HepG2 (cell line): ENCODE results near the gene LSM14B. TPM values are rescaled to one million over a fixed set of nuclear protein-coding genes. Genes with fewer than 3 reads are reported as not detected.

Experiments
- ATAC-seq: fragments of 200-7000 bp; cut with Tn5 transposase; 3 replicates; pipeline ENCODE4 v1.9.1; 2020; ENCODE audit warnings: mild to moderate bottlenecking, moderate library complexity
- BruUV-seq: library from RNA; stranded (reverse); fragments of 400-500 nt; replicated peaks from 2 replicates; lab custom pipeline; 2021; lab: Mats Ljungman, UMichigan
- CTCF ChIA-PET: fragments of 300-600 bp; formaldehyde crosslinking; extraction: SDS; loops from one replicate; lab custom pipeline; 2021; ENCODE audit warnings: low total read pairs, inconsistent platforms, low intra/inter-chr PET ratio; lab: Yijun Ruan, JAX
- POLR2A ChIA-PET: fragments of 350-600 bp; sonication (Branson Sonifier 250); formaldehyde crosslinking; loops from one replicate; lab custom pipeline; 2020; ENCODE audit warnings: antibody characterized with exemption, inconsistent platforms; lab: Yijun Ruan, JAX
- DNase-seq: peaks from one replicate; pipeline ENCODE4 v3.0.0-alpha.2; 2015; ENCODE audit warnings: low spot score
- FAIRE-seq: peaks from 3 replicates; lab custom pipeline; 2011; peaks lifted over from hg19 to GRCh38; lab: Jason Lieb, UNC
- H2AFZ ChIP-seq: one replicate; pipeline ENCODE4 v1.6.1; 2011; ENCODE audit warnings: low read length, inconsistent platforms
- H3K27ac ChIP-seq: fragments of 300-600 bp; 3 replicates; pipeline ENCODE4 v1.8.0; 2011; ENCODE audit warnings: mixed run types, mild to moderate bottlenecking, mixed read lengths, low read length, inconsistent platforms; ENCODE audit not compliant: insufficient read depth; ENCODE audit errors: extremely low read length
- H3K27me3 ChIP-seq, 2 experiments: fragments of 200-600 bp in 1 of 2; 2 replicates in 1 of 2; 3 replicates in 1 of 2; pipeline versions ENCODE4 v1.6.0 to v1.8.0; 2011; ENCODE audit warnings: low read length in 2 of 2, mild to moderate bottlenecking in 2 of 2, moderate library complexity in 2 of 2, inconsistent platforms in 1 of 2; ENCODE audit not compliant: insufficient read depth in 2 of 2, control insufficient read depth in 1 of 2
- H3K36me3 ChIP-seq, 2 experiments: fragments of 200-600 bp in 1 of 2; replicated peaks in 1 of 2; 2 replicates in 1 of 2; 3 replicates in 1 of 2; pipeline versions ENCODE4 v1.5.1 to v1.8.0; 2011; ENCODE audit warnings: low read length in 2 of 2, inconsistent platforms in 1 of 2; ENCODE audit not compliant: insufficient read depth in 2 of 2, control insufficient read depth in 1 of 2
- H3K4me1 ChIP-seq: 2 replicates; pipeline ENCODE4 v1.5.1; 2012; ENCODE audit warnings: low read length, inconsistent platforms; ENCODE audit not compliant: insufficient read depth
- H3K4me2 ChIP-seq: 2 replicates; pipeline ENCODE4 v1.6.0; 2011; ENCODE audit warnings: low read depth, low read length, inconsistent platforms
- H3K4me3 ChIP-seq, 3 experiments: fragments of 200-600 bp in 1 of 3; sonication (generic), shearing (Covaris generic) in 1 of 3; replicated peaks in 1 of 3; 2 replicates each; pipeline ENCODE4 v1.5.1; 2011 to 2016; ENCODE audit warnings: low read length in 3 of 3, inconsistent platforms in 2 of 3, low read depth in 2 of 3, mild to moderate bottlenecking in 2 of 3, control low read depth in 1 of 3, mixed read lengths in 1 of 3; ENCODE audit not compliant: insufficient read depth in 1 of 3
- H3K79me2 ChIP-seq: one replicate; pipeline ENCODE4 v1.6.1; 2011; ENCODE audit warnings: low read length, inconsistent platforms; ENCODE audit not compliant: insufficient read depth
- H3K9ac ChIP-seq: 2 replicates; pipeline ENCODE4 v1.6.0; 2011; ENCODE audit warnings: mild to moderate bottlenecking, low read depth, low read length, inconsistent platforms; ENCODE audit not compliant: insufficient read depth
- H3K9me3 ChIP-seq: 2 replicates; pipeline ENCODE4 v1.5.1; 2012; ENCODE audit warnings: mild to moderate bottlenecking, low read length
- H4K20me1 ChIP-seq: 2 replicates; pipeline ENCODE4 v1.6.0; 2011; ENCODE audit warnings: inconsistent platforms, mild to moderate bottlenecking, low read length, moderate library complexity; ENCODE audit not compliant: insufficient read depth
- AGO2 ChIP-seq: fragments of 200-400 bp; formaldehyde crosslinking; optimal IDR thresholded peaks from 2 replicates; pipeline ENCODE3; 2017; ENCODE audit warnings: mild to moderate bottlenecking, low read depth, low read length, moderate library complexity
- CTCF ChIP-seq: sonication (generic); formaldehyde crosslinking; IDR thresholded peaks from 2 replicates; pipeline ENCODE4 v1.5.0; 2020; ENCODE audit warnings: mild to moderate bottlenecking, missing genetic modification reagents, moderate library complexity
- GABPB1 ChIP-seq: IDR thresholded peaks from 2 replicates; pipeline ENCODE4 v1.6.1; 2016; ENCODE audit warnings: mild to moderate bottlenecking, missing genetic modification reagents, moderate library complexity, missing compliant biosample characterization
- MTA1 ChIP-seq: sonication (generic); formaldehyde crosslinking; IDR thresholded peaks from 2 replicates; pipeline ENCODE4 v1.4.0; 2020; ENCODE audit warnings: missing genetic modification reagents, mild to moderate bottlenecking, borderline replicate concordance
- SNAPC5 ChIP-seq: sonication (generic); formaldehyde crosslinking; IDR thresholded peaks from 2 replicates; pipeline ENCODE4 v1.8.1; 2023; ENCODE audit warnings: mild to moderate bottlenecking, missing genetic modification reagents, borderline replicate concordance
- ZBTB38 ChIP-seq: sonication (generic); formaldehyde crosslinking; IDR thresholded peaks from 2 replicates; pipeline ENCODE4 v1.5.1; 2020; ENCODE audit warnings: mild to moderate bottlenecking, missing genetic modification reagents
- ZBTB4 ChIP-seq: sonication (generic); formaldehyde crosslinking; IDR thresholded peaks from 2 replicates; pipeline ENCODE4 v1.4.0; 2020; ENCODE audit warnings: missing genetic modification reagents, mild to moderate bottlenecking, borderline replicate concordance
- ZNF329 ChIP-seq: sonication (generic); formaldehyde crosslinking; IDR thresholded peaks from 2 replicates; pipeline ENCODE4 v1.9.0; 2021; ENCODE audit warnings: low read depth, mild to moderate bottlenecking, missing genetic modification reagents
- ZNF501 ChIP-seq: sonication (generic); formaldehyde crosslinking; IDR thresholded peaks from 2 replicates; pipeline ENCODE4 v1.5.1; 2020; ENCODE audit warnings: mild to moderate bottlenecking, moderate library complexity, missing genetic modification reagents
- ZNF512B ChIP-seq: sonication (generic); formaldehyde crosslinking; IDR thresholded peaks from 2 replicates; pipeline ENCODE4 v1.5.1; 2020; ENCODE audit warnings: missing genetic modification reagents, mild to moderate bottlenecking, borderline replicate concordance
- WGBS: methylation state at CpG from one replicate; pipeline ENCODE4 v1.1.6; 2017; ENCODE audit warnings: low lambda C conversion rate; 5-methylcytosine and 5-hydroxymethylcytosine counted together
- in situ Hi-C: cut with HindIII; loops from 2 replicates; pipeline ENCODE4 v1.10.0; 2017; ENCODE audit warnings: low pct_unique_long_range_greater_than_20kb; ENCODE audit not compliant: extremely low pct_ligation_motif_present
- intact Hi-C: fragments of 100-400 bp; cut with micrococcal nuclease; formaldehyde crosslinking; loops from one replicate; pipeline ENCODE4 v1.10.0; 2022; ENCODE audit not compliant: unreplicated experiment
- polyA plus RNA-seq, 8 experiments: library from polyadenylated mRNA; depleted of rRNA in 3 of 8; stranded (reverse) in 7 of 8; unstranded in 1 of 8; fragments of >200 nt; fragmentation: Illumina TruSeq in 4 of 8; extraction: Trizol in 4 of 8; gene quantifications; 2 replicates each; pipeline versions ENCODE4 v1.2.1 to v1.2.3, GENCODE V29; 2011 to 2016; ENCODE audit warnings: low read depth in 4 of 8, missing spikeins in 1 of 8, mixed read lengths in 1 of 8; ENCODE audit not compliant: insufficient read depth in 1 of 8
- total RNA-seq, 5 experiments: library from RNA; depleted of rRNA; stranded (reverse); fragments of >200 nt; fragmentation: Illumina TruSeq; extraction: Trizol; gene quantifications; 2 replicates each; pipeline ENCODE4 v1.2.3, GENCODE V29; 2016; ENCODE audit warnings: low read depth in 1 of 5

Gene LSM14B
- total and polyA plus RNA-seq, 2 of the 13 experiments (the other 11 are each of a cell fraction or from before 2014, with no cell fraction given) = 43.3 to 79.2 TPM

GRCh38 chr20:62123450-62124118 lies 1.3 kb downstream of the LSM14B start (continued):
- no peak for TF ChIP-seq ZNF512B (CRISPR knock-in tag)
- TF ChIP-seq CTCF (CRISPR knock-in tag) = no peak; the same call in 1 of the 2 replicates
- 0 out of 2 replicates have a peak, but pooled peaks have one; percentile 21 for TF ChIP-seq ZNF329 (CRISPR knock-in tag)

GRCh38 chr20:62126141-62126540 lies 3.9 kb downstream of the LSM14B start:
- H2AFZ ChIP-seq = no peak overlapping the region
- WGBS = 98% methylated on average over 20 of the region's 20 CpGs
- no peak overlapping the region for H3K4me3 ChIP-seq
- in situ Hi-C loops = no loop called here
- H3K9ac ChIP-seq = no peak overlapping the region
- ChIA-PET CTCF (no interaction called here), POLR2A (interaction anchor here (2.8 to 10.4 kb wide), 2 partner anchors 10 to 59 kb away, joined by 8 to 86 read pairs; no protein-coding TSS in a partner anchor)
- no peak overlapping the region for H3K4me2 ChIP-seq
- peaks cover 24% of the 10 kb centered on the region for H3K79me2 ChIP-seq
- peaks cover 16% of the 10 kb centered on the region for H4K20me1 ChIP-seq
- intact Hi-C loops = no loop called here
- H3K27me3 ChIP-seq = no peaks in the 10 kb centered on the region
- peaks cover 22% of the 10 kb centered on the region for H3K4me1 ChIP-seq
- no peak for ATAC-seq
- no peak for FAIRE-seq
- no TSS peak for BruUV-seq
- peaks cover 41 to 71% of the 10 kb centered on the region in 2 experiments for H3K36me3 ChIP-seq
- no peak for DNase-seq
- H3K9me3 ChIP-seq = no peaks in the 10 kb centered on the region
- no peak overlapping the region for H3K27ac ChIP-seq
- TF ChIP-seq ZBTB4 (CRISPR knock-in tag) (peak; percentile 56; the same call in 1 of the 2 replicates), ZBTB38 (0 out of 2 replicates have a peak, but pooled peaks have one; percentile 30), AGO2 (peak; percentile 60), ZNF501 (CRISPR knock-in tag) (no peak), SNAPC5 (no peak), GABPB1 (CRISPR knock-in tag) (peak; percentile 31; the same call in 1 of the 2 replicates), MTA1 (0 out of 2 replicates have a peak, but pooled peaks have one; percentile 39)
